Measurements from ENCODE around the gene USP6NL. TPM values are rescaled to one million over a fixed set of nuclear protein-coding genes. Genes with fewer than 3 reads are reported as not detected.

The USP6NL gene
- total RNA-seq, 2 donors from 2014 or later = 13.5 to 19.3 TPM

- intact Hi-C loops (cut with DNase I) = no loop called here
- Histone ChIP-seq H3K9ac (ENCODE audit: low read depth in 2 of 2, low read length in 2 of 2) (no peak overlapping the region), H3K4me1 (no peaks in the 10 kb centered on the region), H3K27me3 (no peaks in the 10 kb centered on the region), H3K4me3 (no peak overlapping the region), H3K27ac (no peak overlapping the region), H3K36me3 (no peaks in the 10 kb centered on the region), H3K9me3 (no peaks in the 10 kb centered on the region)
- no peak for DNase-seq
- no peak for TF ChIP-seq CTCF (IDR thresholded peaks at IDR 0.05)
Observed at GRCh38 chr10:11551104-11551503, 60.3 kb downstream of the USP6NL start.

- Histone ChIP-seq H3K27me3 (no peaks in the 10 kb centered on the region), H3K9ac (ENCODE audit: low read depth in 2 of 2, low read length in 2 of 2) (no peak overlapping the region), H3K27ac (no peak overlapping the region), H3K4me1 (no peaks in the 10 kb centered on the region), H3K4me3 (no peak overlapping the region), H3K36me3 (no peaks in the 10 kb centered on the region), H3K9me3 (no peaks in the 10 kb centered on the region)
- no peak for DNase-seq
- intact Hi-C loops (cut with DNase I) = no loop called here
- TF ChIP-seq CTCF (IDR thresholded peaks at IDR 0.05) = no peak
Observed at GRCh38 chr10:11548768-11549099, 62.7 kb downstream of the USP6NL start.

- TF ChIP-seq CTCF (IDR thresholded peaks at IDR 0.05) = no peak
- Histone ChIP-seq H3K27me3 (no peaks in the 10 kb centered on the region), H3K4me3 (no peak overlapping the region), H3K36me3 (no peaks in the 10 kb centered on the region), H3K4me1 (no peaks in the 10 kb centered on the region), H3K9ac (ENCODE audit: low read depth in 2 of 2, low read length in 2 of 2) (no peak overlapping the region), H3K27ac (no peak overlapping the region), H3K9me3 (no peaks in the 10 kb centered on the region)
- DNase-seq = no peak
- intact Hi-C loops (cut with DNase I) = no loop called here
Observed at GRCh38 chr10:11548065-11548767, 63.2 kb downstream of the USP6NL start.

- H3K4me3 ChIP-seq = no peak overlapping the region
- no peaks in the 10 kb centered on the region for H3K36me3 ChIP-seq
- H3K27me3 ChIP-seq = no peaks in the 10 kb centered on the region
- no peak overlapping the region for H3K9ac ChIP-seq (ENCODE audit: low read depth in 2 of 2, low read length in 2 of 2)
- intact Hi-C loops (cut with DNase I) = no loop called here
- no peak for DNase-seq
- no peak overlapping the region for H3K27ac ChIP-seq
- no peaks in the 10 kb centered on the region for H3K9me3 ChIP-seq
- no peak for TF ChIP-seq CTCF (IDR thresholded peaks at IDR 0.05)
- no peaks in the 10 kb centered on the region for H3K4me1 ChIP-seq
Observed at GRCh38 chr10:11546581-11546980, 64.9 kb downstream of the USP6NL start.

- H3K4me3 ChIP-seq = no peak overlapping the region
- no peak for TF ChIP-seq CTCF (IDR thresholded peaks at IDR 0.05)
- H3K9me3 ChIP-seq = no peaks in the 10 kb centered on the region
- H3K27ac ChIP-seq = no peak overlapping the region
- H3K27me3 ChIP-seq = no peaks in the 10 kb centered on the region
- H3K36me3 ChIP-seq = no peaks in the 10 kb centered on the region
- intact Hi-C loops (cut with DNase I) = no loop called here
- no peaks in the 10 kb centered on the region for H3K4me1 ChIP-seq
- H3K9ac ChIP-seq (ENCODE audit: low read depth in 2 of 2, low read length in 2 of 2) = no peak overlapping the region
- no peak for DNase-seq
Observed at GRCh38 chr10:11541296-11541695, 70.2 kb downstream of the USP6NL start.

All from colonic mucosa (tissue), 4 donors.